ENCODE data around the gene ABHD8.

Gene ABHD8

GRCh38 chr19:17334414-17335409 lies 31.5 kb upstream of the ABHD8 start, which contains the start of gene ANO8:
TSS of gene ANO8 (minus strand) at chr19:17334855. CDS start at chr19:17334670, 185 bp downstream.
- FAIRE-seq = peak; percentile 96
- DNase-seq (ENCODE audit: extremely low spot score, insufficient read length, low read depth) = peak; percentile 79

GRCh38 chr19:17333611-17334413 lies 30.6 kb upstream of the ABHD8 start:
- FAIRE-seq (peak; percentile 73), DNase-seq (ENCODE audit: extremely low spot score, insufficient read length, low read depth) (peak; percentile 69)

GRCh38 chr19:17332677-17333581 lies 29.7 kb upstream of the ABHD8 start:
- FAIRE-seq (no peak), DNase-seq (ENCODE audit: extremely low spot score, insufficient read length, low read depth) (no peak)

- no peak for DNase-seq (ENCODE audit: extremely low spot score, insufficient read length, low read depth)
- FAIRE-seq = no peak
These were observed 29.1 kb upstream of the ABHD8 start for GRCh38 chr19:17332360-17332676.

DNA sequence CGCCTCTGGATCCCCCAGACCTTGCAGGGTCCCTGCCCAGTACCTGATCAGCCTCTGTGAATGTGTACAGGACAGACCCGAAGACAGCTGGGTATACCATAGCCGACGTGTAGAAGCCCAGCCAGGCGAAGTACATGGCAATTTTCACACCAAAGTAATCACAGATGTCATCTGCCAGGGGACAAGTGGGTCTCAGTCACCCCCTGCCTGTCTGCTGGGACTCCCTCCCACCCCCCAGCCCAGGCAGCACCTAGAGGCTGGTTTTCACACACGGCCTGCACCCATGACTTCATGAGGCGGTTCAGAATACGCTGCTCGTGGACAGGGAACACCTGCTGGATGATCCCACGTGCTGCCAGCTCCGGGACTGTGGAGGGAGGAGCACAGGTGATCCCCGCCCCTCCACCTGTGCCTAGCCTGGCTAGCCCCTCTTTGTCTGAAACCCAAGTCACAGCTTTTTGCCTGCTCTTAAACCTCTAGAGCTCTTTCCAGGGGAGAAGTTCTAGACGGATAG lies 27.9 kb upstream of the ABHD8 start:
- FAIRE-seq (no peak), DNase-seq (ENCODE audit: extremely low spot score, insufficient read length, low read depth) (no peak)

- no peak for DNase-seq (ENCODE audit: extremely low spot score, insufficient read length, low read depth)
- FAIRE-seq = no peak
These were observed 27.2 kb upstream of the ABHD8 start for GRCh38 chr19:17330262-17331044.

DNA sequence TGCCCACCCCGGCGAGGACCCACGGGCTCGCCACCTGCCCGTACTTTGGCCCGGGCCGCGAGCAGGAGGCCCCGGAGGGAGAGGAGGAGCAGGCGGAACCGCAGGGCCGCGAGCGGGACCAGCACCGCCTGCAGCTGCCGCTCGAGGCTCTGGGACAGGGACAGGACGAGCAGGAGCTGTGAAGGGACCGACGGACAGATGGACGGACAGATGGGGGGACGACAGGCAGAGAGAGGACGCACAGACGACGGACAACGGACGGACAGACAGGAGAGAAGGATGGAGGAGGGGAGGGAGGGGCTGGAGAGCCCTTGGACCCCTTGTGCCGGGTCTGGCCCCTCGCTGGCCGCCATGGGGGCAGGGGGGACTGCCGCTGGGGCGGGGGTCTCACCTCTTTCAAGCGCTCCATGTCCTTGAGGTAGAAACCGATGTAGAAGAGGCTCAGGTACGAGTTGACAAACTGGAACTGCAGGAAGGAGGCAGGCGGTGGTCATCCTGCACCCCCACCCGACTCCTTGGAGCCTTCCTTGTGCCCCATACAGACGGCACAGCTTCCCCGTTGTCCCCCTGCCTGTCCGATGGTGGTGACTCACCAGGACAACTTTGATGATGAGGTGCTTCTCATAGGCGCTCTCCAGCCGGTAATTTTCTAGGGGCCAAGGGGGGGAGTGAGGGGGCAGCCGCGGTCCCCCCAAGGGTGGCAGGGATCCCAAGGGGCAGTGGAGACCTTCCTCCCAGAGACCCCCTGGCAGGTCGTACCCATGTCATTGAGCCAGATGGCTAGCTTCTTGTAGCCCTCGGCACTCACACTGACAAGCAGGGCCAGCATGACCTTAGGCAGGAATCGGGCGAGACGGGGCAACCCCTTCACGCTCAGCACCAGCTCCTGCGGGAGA lies 26.4 kb upstream of the ABHD8 start:
- DNase-seq (ENCODE audit: extremely low spot score, insufficient read length, low read depth) (no peak), FAIRE-seq (no peak)

DNA sequence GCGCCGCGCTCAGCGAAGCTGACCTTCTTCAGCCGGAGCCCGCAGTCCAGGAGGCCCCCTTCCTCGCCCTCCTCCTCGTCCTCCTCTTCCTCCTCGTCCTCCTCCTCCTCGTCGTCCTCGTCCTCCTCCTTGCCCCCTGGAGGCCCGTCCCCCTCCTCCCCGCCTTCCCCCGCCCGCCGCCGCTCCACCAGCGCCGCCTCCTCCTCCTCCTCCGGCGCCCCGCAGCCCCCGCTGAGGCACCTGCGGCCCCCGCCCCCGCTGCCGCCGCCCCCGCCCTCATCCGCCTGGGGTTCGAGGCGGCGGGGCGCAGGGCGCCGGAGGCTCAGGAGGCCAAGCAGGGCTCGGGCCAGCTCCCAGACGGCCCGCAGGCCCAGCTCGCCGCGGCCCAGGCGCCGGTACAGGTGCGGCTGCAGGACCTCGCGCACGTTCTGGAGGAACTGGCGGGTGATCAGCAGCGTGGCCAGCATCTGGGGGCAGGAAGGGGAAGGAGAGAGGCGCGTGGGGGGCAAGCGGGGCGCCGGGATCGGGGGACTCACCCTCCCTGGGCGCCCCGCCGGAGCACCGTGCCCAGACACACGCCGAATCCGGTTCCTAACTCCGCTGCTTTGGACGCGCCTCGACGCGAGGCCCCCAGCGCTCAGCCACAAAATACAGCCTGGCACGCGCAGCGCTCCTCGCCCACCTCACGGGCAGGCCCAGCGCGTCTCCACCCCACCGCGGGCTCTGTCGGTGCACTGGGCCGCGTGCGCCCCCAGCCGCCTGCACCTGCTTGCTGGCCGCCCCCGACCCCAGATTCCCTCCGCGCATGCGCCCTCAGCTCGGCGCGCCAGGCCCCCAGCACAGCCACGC lies 25.5 kb upstream of the ABHD8 start:
- DNase-seq (ENCODE audit: extremely low spot score, insufficient read length, low read depth) (no peak), FAIRE-seq (no peak)

DNA sequence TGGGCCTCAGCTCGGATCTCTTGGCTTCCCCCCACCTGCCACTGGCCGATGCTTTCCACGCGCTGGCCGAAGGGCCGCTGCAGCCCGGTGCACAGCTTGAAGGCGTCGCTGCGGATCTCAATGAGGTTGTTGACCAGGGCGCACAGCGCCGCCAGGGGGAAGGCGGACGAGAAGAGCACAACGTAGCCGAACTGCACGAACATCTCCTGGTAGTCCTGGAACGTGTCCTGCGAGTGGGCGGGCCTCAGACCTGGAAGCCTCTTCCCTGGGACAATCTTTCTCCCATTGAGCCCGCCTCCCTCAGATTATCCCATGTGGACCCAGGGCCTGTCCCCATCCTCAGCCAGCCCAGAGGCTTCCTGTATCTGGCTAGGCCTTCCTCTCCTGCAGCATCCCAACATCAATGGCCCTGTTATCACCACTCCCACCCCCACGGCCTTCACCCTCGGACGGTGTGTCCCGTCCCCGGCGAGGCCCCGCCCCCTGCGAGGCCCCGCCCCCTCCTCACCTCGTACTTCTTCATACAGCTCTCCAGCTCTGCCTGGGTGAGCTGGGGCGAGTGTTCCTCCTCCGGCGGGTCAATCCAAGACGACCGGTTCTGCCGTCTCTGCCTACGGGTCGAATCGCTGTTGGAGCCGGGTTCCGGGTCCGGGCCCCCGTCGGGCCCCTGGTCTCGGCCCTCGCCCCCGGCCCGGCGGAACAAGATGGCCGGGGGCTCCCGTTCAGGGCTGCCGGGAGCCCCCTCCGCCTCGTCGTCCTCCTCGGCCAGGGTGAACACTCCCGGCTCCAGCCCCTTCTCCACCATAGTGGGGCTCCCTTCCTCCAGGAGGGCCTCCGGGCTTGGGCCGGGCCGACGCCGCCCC lies 24.7 kb upstream of the ABHD8 start:
- no peak for FAIRE-seq
- DNase-seq (ENCODE audit: extremely low spot score, insufficient read length, low read depth) = no peak

DNA sequence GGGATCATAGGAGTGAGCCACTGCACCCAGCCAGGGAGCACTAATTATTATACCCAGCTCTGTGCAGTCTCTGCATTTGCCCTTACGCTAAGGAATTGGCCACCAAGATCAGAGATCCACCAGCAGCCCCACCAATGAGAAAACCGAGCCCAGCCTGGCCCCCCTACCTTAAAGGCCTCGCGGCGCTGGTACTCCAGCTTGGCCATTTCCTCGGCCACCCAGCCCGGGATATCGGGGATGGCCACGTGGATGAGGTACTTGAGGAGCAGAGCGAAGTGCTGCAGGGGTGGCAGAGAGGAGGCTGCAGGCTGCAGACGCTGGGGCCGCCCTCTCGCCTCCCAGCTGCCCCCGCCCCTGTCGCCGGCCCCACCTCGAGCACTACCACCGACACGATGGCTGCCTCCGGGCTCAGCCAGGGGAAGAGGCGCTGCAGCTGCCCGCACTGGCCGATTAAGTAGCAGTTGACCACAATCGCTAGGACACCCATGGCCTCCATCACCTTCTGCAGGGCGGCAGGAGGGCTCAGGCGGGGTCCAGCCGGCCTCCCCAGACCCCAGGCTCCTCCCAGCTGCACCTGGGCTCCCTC lies 23.9 kb upstream of the ABHD8 start:
- FAIRE-seq (no peak), DNase-seq (ENCODE audit: extremely low spot score, insufficient read length, low read depth) (no peak)

DNA sequence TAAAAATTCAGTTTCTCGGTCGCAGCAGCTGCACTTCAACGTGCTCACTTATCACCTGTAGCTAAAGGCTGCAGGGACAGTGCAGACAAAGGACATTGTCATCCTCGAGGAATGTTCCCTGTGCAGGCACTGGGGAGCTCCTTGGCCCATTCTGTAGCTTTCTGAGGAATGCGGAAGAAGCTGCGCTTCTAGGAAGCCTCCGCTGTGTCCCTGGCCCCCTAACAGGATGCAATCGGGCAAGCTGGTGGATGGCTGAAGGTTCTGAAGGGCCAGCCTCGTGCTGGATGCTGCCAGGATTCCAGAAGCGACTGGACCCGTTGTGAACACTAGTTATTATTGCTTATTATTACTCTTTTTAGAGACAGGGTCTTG lies 23.4 kb upstream of the ABHD8 start:
- DNase-seq (ENCODE audit: extremely low spot score, insufficient read length, low read depth) (no peak), FAIRE-seq (no peak)

DNA sequence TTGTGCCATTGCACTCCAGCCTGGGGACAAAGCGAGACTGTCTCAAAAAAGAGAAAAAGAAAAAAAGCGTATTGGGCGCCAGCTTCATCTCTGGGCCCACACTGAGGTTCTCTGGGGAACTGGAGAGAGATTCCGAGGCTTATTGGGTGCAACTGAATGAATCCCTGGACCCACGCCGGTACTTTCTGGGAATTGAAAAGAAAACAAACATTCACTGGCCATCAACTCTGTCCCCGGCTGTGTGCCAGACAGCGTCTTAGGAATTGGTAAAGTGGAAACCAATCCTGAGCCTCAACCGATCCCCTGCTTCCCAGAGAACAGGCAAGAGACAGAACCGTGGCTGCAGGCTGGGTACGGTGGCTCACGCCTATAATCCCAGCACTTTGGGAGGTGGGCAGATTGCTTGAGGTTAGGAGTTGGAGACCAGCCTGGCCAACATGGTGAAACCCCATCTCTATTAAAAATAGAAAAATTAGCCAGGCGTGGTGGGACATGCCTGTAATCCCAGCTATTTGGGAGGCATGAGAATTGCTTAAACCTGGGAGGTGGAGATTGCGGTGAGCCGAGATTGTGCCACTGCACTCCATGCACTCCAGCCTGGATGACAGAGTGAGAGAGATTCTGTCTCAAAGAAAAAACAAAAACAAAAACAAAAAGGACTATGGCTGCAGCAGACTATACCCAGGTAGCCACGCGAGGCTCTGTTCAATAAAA lies 22.8 kb upstream of the ABHD8 start:
- DNase-seq (ENCODE audit: extremely low spot score, insufficient read length, low read depth) (no peak), FAIRE-seq (no peak)

DNA sequence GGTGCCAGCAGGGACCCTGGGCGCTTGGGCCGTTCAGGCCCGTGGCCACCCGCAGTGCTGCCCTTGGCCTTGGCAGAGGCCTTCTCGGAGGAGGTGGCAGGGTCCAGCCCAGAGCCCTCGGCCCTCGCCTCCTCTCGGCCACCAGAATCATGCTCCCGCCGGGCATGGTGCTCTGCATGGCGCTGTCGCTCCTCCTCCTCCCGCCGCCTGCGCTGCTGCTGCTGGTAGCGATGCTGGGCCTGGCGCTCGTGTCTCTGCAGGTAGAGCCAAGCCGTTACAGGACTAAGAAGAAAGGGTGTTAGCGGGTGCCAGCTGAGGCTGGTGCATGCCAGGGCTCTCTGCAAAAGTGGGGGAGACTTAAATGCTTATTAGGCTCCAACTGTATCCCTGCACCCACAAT lies 21.9 kb upstream of the ABHD8 start:
- FAIRE-seq (no peak), DNase-seq (ENCODE audit: extremely low spot score, insufficient read length, low read depth) (no peak)

GRCh38 chr19:17324357-17325114 lies 21.3 kb upstream of the ABHD8 start:
- FAIRE-seq (no peak), DNase-seq (ENCODE audit: extremely low spot score, insufficient read length, low read depth) (no peak)

- FAIRE-seq = no peak
- no peak for DNase-seq (ENCODE audit: extremely low spot score, insufficient read length, low read depth)
These were observed 20.7 kb upstream of the ABHD8 start for GRCh38 chr19:17323964-17324332.

All from GM18507 (cell line).